ENCODE measurements around the gene LAMTOR1.
"Not testable (repeated sequence)": the region's sequence is repeated elsewhere in the genome, so short reads cannot be mapped to it uniquely, and the experiment has no call there.

The LAMTOR1 gene

GRCh38 chr11:72102946-72103753 lies at the start of gene LAMTOR1:
Gene LAMTOR1 (minus strand): TSS chr11:72103297. CDS start chr11:72103224, 73 bp downstream.
- DNase-seq = peak; percentile 90

- no peak for DNase-seq
Measured at GRCh38 chr11:72150882-72151281, 47.8 kb upstream of the LAMTOR1 start.

- no peak for DNase-seq
Measured at GRCh38 chr11:72146625-72147024, 43.5 kb upstream of the LAMTOR1 start.

- no peak for DNase-seq
Measured at GRCh38 chr11:72144807-72145565, 41.9 kb upstream of the LAMTOR1 start.

DNA sequence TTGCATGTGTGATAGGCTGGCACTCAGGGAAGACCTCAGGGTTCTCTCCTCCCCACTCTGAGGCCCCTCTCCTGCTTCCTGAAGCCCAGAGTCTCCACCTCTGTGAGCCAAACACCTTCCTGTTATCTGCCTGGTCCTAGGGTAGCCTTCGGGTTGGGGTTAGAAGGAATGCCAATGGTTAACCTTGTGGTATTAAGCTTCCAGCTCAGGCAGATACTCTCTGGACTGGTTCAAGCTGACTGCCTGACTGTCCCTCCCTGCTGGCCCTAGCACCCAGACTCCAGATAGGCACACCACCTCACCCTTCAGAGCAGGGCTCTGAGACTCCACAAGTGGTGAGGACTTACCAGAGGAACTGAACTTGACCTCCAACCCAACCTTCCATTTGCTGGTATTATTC lies 39.4 kb upstream of the LAMTOR1 start:
- not testable (repeated sequence) for DNase-seq

- DNase-seq = not testable (repeated sequence)
Measured at GRCh38 chr11:72142086-72142485, 39.0 kb upstream of the LAMTOR1 start.

GRCh38 chr11:72141066-72141465 lies 38.0 kb upstream of the LAMTOR1 start:
- no peak for DNase-seq

DNA sequence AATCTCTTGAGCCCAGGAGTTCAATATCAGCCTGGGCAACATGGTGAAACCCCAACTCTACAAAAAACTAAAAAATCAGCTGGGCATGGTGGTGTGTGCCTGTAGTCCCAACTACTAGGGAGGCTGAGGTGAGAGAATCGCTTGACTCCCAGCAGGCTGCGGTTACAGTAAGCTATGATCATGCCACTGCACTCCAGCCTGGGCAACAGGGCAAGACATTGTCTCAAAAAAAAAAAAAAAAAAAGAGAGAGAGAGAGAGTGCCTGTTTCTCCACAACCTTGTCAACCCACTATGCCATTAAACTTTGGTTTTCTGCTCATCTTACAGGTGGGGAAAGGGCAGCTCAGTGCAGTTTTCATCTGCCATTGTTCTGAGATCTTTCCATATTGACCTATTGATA lies 37.6 kb upstream of the LAMTOR1 start:
- no peak for DNase-seq

DNA sequence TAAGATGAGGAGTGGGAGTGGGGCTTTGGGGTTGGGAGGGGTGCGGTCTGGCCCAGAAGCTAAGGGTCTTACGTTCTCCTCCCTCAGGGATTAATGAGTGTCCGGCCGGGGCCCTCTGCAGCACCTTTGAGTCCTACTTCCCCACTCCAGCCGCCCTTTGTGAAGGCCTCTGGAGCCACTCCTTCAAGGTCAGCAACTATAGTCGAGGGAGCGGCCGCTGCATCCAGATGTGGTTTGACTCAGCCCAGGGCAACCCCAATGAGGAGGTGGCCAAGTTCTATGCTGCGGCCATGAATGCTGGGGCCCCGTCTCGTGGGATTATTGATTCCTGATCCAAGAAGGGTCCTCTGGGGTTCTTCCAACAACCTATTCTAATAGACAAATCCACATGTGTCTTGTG lies 36.4 kb upstream of the LAMTOR1 start:
- no peak for DNase-seq

DNA sequence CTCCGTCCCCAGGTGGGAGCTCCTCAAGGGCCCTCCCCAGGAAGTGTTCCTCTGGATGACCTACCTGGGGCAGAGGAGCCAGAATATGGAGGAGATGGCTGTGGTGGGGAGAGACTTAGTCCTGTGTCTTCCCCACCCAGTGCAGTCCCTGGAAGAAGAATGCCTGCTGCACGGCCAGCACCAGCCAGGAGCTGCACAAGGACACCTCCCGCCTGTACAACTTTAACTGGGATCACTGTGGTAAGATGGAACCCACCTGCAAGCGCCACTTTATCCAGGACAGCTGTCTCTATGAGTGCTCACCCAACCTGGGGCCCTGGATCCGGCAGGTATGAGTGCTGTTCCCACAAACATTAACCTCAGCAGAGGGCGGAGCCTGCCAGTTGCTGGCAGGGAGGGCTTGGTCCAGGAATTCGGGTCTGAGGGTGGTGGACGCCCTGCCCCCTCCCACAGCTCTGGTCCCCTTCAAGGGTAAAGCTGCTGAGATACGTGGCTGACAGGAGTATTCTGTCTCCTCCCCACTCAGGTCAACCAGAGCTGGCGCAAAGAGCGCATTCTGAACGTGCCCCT lies 35.8 kb upstream of the LAMTOR1 start:
- DNase-seq = no peak

GRCh38 chr11:72136684-72137262 lies 33.7 kb upstream of the LAMTOR1 start:
- no peak for DNase-seq

GRCh38 chr11:72135891-72136683 lies 33.0 kb upstream of the LAMTOR1 start:
- no peak for DNase-seq

- not testable (repeated sequence) for DNase-seq
Measured at GRCh38 chr11:72135473-72135872, 32.4 kb upstream of the LAMTOR1 start, which contains the start of gene FOLR3. Gene FOLR3 (plus strand): TSS chr11:72135725. CDS start chr11:72135953, 228 bp downstream.

GRCh38 chr11:72132646-72133045 lies 29.5 kb upstream of the LAMTOR1 start:
- no peak for DNase-seq

- no peak for DNase-seq
Measured at GRCh38 chr11:72129381-72129780, 26.3 kb upstream of the LAMTOR1 start.

- no peak for DNase-seq
Measured at GRCh38 chr11:72127923-72128322, 24.8 kb upstream of the LAMTOR1 start.

GRCh38 chr11:72125956-72126355 lies 22.9 kb upstream of the LAMTOR1 start:
- no peak for DNase-seq

DNA sequence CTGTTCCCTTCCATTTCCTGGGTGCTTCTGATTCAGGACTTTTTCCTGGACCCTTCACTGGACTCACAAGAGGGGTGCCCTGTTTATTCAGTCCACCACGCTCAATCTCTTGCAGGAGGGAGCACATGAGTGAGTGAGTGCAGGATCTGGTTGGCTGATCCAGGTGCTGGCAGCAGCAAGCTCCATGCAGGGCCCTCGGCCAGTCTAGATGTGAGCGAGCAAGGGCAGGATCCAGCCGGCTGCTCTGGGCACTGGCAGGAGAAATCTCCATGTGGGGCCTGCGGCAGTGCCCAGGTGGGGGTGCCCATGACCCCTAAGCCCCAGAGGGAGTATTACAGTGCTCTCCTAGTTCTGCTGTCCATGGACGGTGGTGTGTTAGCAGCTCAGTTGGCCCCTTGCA lies 20.9 kb upstream of the LAMTOR1 start:
- no peak for DNase-seq

DNA sequence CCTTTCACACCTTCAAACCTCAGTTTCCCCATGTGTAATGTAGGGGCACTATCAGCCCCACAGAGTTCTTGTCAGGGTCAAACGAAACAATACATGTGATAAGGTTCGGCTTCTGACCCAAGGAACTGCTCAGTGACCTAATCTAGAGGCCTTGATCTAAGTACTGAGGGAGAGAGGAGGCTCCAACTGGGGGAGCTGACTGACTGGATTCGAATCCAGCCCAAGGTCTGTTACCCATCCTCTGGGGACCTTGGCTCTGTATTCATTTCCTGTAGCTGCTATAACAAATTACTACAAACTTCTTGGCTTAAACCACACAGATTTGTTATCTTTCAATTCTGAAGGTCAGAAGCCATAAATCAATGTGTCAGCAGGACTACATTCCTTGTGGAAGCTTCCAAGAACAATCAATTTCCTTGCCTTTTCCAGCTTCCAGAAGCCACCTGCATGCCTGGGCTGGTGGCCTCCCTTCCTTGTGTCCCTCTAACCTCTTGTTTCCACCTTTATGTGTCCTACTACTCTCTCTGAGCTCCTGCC lies 20.1 kb upstream of the LAMTOR1 start:
- DNase-seq = no peak

DNA sequence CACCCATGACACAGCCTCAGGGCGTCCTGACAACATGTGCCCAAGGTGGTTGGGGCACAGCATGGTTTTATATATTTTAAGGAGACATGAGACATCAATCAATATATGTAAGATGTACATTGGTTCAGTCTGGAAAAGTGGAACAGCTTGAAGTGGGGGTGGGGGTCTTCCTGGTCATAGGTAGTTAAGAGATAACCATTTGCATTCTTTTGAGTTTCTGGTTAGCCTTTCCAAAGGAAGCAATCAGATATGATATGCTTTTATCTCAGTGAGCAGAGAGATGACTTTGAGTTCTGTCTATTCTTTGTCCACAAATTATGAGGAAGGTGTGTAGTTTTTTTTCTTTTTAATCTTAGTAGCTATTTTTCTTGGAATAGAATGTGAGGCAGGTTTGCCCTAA lies 19.5 kb upstream of the LAMTOR1 start:
- DNase-seq = no peak

DNA sequence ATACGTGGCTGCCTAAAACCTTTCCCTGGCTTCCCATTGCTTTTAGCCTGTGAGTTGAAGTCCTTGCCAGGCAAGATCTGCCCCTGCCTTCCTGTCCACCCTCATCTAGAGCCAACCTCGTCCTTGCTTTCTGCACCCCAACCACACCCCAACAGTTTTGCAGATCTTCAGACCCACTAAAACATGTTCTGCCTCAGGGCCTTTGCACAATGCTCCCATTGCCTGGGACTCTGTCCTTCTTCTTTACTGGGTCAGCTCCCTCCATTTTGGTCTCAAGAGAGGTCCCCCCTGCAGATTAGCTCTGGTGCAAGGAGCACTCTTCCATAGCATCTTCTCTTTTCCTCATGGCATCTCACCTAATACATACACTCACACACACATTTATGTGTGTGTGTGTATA lies 17.8 kb upstream of the LAMTOR1 start:
- DNase-seq = no peak

GRCh38 chr11:72119198-72119597 lies 16.1 kb upstream of the LAMTOR1 start:
- DNase-seq = no peak

Data from NCI-H2029 treated with DMSO at 0.1 percent for 48 hours (cell line).